ENCODE measurements around the gene PID1.

DNA sequence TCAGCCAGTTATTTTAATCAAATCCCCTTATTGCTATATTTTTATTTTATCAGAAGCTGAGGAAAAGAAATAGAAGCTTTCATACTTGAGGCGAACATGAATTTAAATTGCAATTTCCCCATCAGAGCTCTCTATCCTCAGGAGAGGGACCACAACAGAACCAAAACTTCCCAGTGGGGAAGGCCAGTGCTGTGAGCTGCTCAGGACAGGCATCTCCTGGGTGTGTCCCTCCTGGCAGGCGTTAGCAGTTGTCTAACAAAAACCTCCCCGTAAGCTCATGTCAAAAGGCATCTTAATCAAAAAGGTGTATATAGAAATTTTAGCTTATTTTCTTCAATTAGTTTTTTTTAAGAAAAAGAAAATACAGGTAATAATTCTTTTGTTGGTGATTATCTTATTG lies 93.0 kb downstream of the PID1 start:
- no peak for TF ChIP-seq POLR2A (IDR thresholded peaks at IDR 0.05)
- TF ChIP-seq, protein P1, sequence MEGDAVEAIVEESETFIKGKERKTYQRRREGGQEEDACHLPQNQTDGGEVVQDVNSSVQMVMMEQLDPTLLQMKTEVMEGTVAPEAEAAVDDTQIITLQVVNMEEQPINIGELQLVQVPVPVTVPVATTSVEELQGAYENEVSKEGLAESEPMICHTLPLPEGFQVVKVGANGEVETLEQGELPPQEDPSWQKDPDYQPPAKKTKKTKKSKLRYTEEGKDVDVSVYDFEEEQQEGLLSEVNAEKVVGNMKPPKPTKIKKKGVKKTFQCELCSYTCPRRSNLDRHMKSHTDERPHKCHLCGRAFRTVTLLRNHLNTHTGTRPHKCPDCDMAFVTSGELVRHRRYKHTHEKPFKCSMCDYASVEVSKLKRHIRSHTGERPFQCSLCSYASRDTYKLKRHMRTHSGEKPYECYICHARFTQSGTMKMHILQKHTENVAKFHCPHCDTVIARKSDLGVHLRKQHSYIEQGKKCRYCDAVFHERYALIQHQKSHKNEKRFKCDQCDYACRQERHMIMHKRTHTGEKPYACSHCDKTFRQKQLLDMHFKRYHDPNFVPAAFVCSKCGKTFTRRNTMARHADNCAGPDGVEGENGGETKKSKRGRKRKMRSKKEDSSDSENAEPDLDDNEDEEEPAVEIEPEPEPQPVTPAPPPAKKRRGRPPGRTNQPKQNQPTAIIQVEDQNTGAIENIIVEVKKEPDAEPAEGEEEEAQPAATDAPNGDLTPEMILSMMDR (IDR thresholded peaks at IDR 0.05): no peak
